HG03280 (cell line): ENCODE data around the gene TEF.

ENCODE experiments used
- ATAC-seq: cut with Tn5 transposase; IDR thresholded peaks from one replicate; pipeline ENCODE4 v1.9.1; 2021; ENCODE audit warnings: mild to moderate bottlenecking, moderate library complexity; ENCODE audit not compliant: unreplicated experiment

TEF gene

GRCh38 chr22:41381329-41382097 lies at the start of gene TEF:
TEF (plus strand) TSS chr22:41381942; CDS start chr22:41382045, 103 bp downstream.
- peak; percentile 80 for ATAC-seq

- no peak for ATAC-seq
Measured at GRCh38 chr22:41332217-41332939, 49.4 kb upstream of the TEF start.

GRCh38 chr22:41333806-41334205 lies 47.9 kb upstream of the TEF start:
- ATAC-seq, result no peak

GRCh38 chr22:41334215-41334614 lies 47.5 kb upstream of the TEF start:
- no peak for ATAC-seq

- ATAC-seq, result no peak
Measured at GRCh38 chr22:41334951-41335635, 46.6 kb upstream of the TEF start.

GRCh38 chr22:41338614-41339212 lies 43.0 kb upstream of the TEF start:
- ATAC-seq, result no peak

GRCh38 chr22:41339823-41340222 lies 41.9 kb upstream of the TEF start:
- no peak for ATAC-seq

- no peak for ATAC-seq
Measured at GRCh38 chr22:41340357-41340756, 41.4 kb upstream of the TEF start.

- no peak for ATAC-seq
Measured at GRCh38 chr22:41341012-41341411, 40.7 kb upstream of the TEF start.

- no peak for ATAC-seq
Measured at GRCh38 chr22:41341990-41342389, 39.8 kb upstream of the TEF start.

- ATAC-seq, result no peak
Measured at GRCh38 chr22:41343300-41343699, 38.4 kb upstream of the TEF start.

- ATAC-seq, result no peak
Measured at GRCh38 chr22:41343717-41344116, 38.0 kb upstream of the TEF start.

GRCh38 chr22:41344189-41344788 lies 37.5 kb upstream of the TEF start:
- no peak for ATAC-seq

- ATAC-seq, result no peak
Measured at GRCh38 chr22:41345807-41346335, 35.9 kb upstream of the TEF start.

GRCh38 chr22:41347066-41347859 lies 34.5 kb upstream of the TEF start:
- ATAC-seq, result no peak

GRCh38 chr22:41348964-41349484 lies 32.7 kb upstream of the TEF start:
- no peak for ATAC-seq

GRCh38 chr22:41350087-41350486 lies 31.7 kb upstream of the TEF start:
- no peak for ATAC-seq

- ATAC-seq, result no peak
Measured at GRCh38 chr22:41351011-41351410, 30.7 kb upstream of the TEF start.

GRCh38 chr22:41352058-41352457 lies 29.7 kb upstream of the TEF start:
- ATAC-seq, result no peak
